ENCODE measurements around the gene GOLGA6L10. TPM values are rescaled to one million over a fixed set of nuclear protein-coding genes. Genes with fewer than 3 reads are reported as not detected.
A peak's percentile ranks its signal among the peaks of the same experiment; 100 is the strongest.
"Not testable (repeated sequence)": the region's sequence is repeated elsewhere in the genome, so short reads cannot be mapped to it uniquely, and the experiment has no call there.

The GOLGA6L10 gene
- total and polyA plus RNA-seq, 2 experiments from 2014 or later, result 0.12 to 0.24 TPM

- Histone ChIP-seq H3K27me3 (no peaks in the 10 kb centered on the region), H3K9me3 (ENCODE audit: low read depth) (no peaks in the 10 kb centered on the region), H3K27ac (no peak overlapping the region), H3K4me1 (ENCODE audit: low read depth) (peaks cover 5% of the 10 kb centered on the region), H3K36me3 (no peaks in the 10 kb centered on the region), H3K4me3 (no peak overlapping the region)
- no peak for TF ChIP-seq CTCF (IDR thresholded peaks at IDR 0.05; ENCODE audit: low read depth, low read length)
- no peak for DNase-seq (ENCODE audit: low read depth in 1 of 2, low spot score in 1 of 2)
These were observed 22.4 kb upstream of the GOLGA6L10 start for GRCh38 chr15:82371656-82372055.

- not testable (repeated sequence) for DNase-seq (ENCODE audit: low read depth in 1 of 2, low spot score in 1 of 2); H3K4me1 ChIP-seq (ENCODE audit: low read depth); H3K9me3 ChIP-seq (ENCODE audit: low read depth); H3K27me3 ChIP-seq; H3K36me3 ChIP-seq; H3K27ac ChIP-seq; H3K4me3 ChIP-seq
These were observed 18.5 kb upstream of the GOLGA6L10 start for GRCh38 chr15:82367790-82368189.

- DNase-seq (ENCODE audit: low read depth in 1 of 2, low spot score in 1 of 2); H3K36me3 ChIP-seq; H3K9me3 ChIP-seq (ENCODE audit: low read depth); H3K4me1 ChIP-seq (ENCODE audit: low read depth); H3K27ac ChIP-seq; H3K27me3 ChIP-seq; H3K4me3 ChIP-seq: not testable (repeated sequence)
- peak; percentile 7 for TF ChIP-seq CTCF (IDR thresholded peaks at IDR 0.05; ENCODE audit: low read depth, low read length)
These were observed 16.5 kb upstream of the GOLGA6L10 start for GRCh38 chr15:82365692-82366323.

- not testable (repeated sequence) for H3K27me3 ChIP-seq; H3K4me1 ChIP-seq (ENCODE audit: low read depth); DNase-seq (ENCODE audit: low read depth in 1 of 2, low spot score in 1 of 2); H3K27ac ChIP-seq; H3K9me3 ChIP-seq (ENCODE audit: low read depth); H3K36me3 ChIP-seq; H3K4me3 ChIP-seq
These were observed 15.3 kb upstream of the GOLGA6L10 start for GRCh38 chr15:82364548-82364947.

GRCh38 chr15:82362790-82363189 is 13.5 kb upstream of the GOLGA6L10 start:
- not testable (repeated sequence) for H3K9me3 ChIP-seq (ENCODE audit: low read depth); H3K27me3 ChIP-seq; H3K36me3 ChIP-seq; H3K4me1 ChIP-seq (ENCODE audit: low read depth); DNase-seq (ENCODE audit: low read depth in 1 of 2, low spot score in 1 of 2); H3K27ac ChIP-seq; H3K4me3 ChIP-seq

- not testable (repeated sequence) for H3K4me1 ChIP-seq (ENCODE audit: low read depth); H3K27me3 ChIP-seq; H3K4me3 ChIP-seq; H3K9me3 ChIP-seq (ENCODE audit: low read depth); H3K27ac ChIP-seq; DNase-seq (ENCODE audit: low read depth in 1 of 2, low spot score in 1 of 2); H3K36me3 ChIP-seq
These were observed 11.3 kb upstream of the GOLGA6L10 start for GRCh38 chr15:82360618-82361017.

GRCh38 chr15:82355055-82355454 is 5.8 kb upstream of the GOLGA6L10 start:
- not testable (repeated sequence) for H3K4me3 ChIP-seq; H3K4me1 ChIP-seq (ENCODE audit: low read depth); DNase-seq (ENCODE audit: low read depth in 1 of 2, low spot score in 1 of 2); H3K27me3 ChIP-seq; H3K9me3 ChIP-seq (ENCODE audit: low read depth); H3K36me3 ChIP-seq; H3K27ac ChIP-seq

GRCh38 chr15:82354546-82354945 is 5.3 kb upstream of the GOLGA6L10 start:
- H3K9me3 ChIP-seq (ENCODE audit: low read depth); H3K27ac ChIP-seq; DNase-seq (ENCODE audit: low read depth in 1 of 2, low spot score in 1 of 2); H3K27me3 ChIP-seq; H3K36me3 ChIP-seq; H3K4me1 ChIP-seq (ENCODE audit: low read depth); H3K4me3 ChIP-seq: not testable (repeated sequence)

- not testable (repeated sequence) for H3K27ac ChIP-seq; H3K4me3 ChIP-seq; H3K36me3 ChIP-seq; H3K27me3 ChIP-seq; H3K9me3 ChIP-seq (ENCODE audit: low read depth); DNase-seq (ENCODE audit: low read depth in 1 of 2, low spot score in 1 of 2); H3K4me1 ChIP-seq (ENCODE audit: low read depth)
These were observed 1.6 kb downstream of the GOLGA6L10 start for GRCh38 chr15:82347645-82348044.

- DNase-seq (ENCODE audit: low read depth in 1 of 2, low spot score in 1 of 2); H3K27ac ChIP-seq; H3K27me3 ChIP-seq; H3K4me1 ChIP-seq (ENCODE audit: low read depth); H3K36me3 ChIP-seq; H3K4me3 ChIP-seq; H3K9me3 ChIP-seq (ENCODE audit: low read depth): not testable (repeated sequence)
These were observed 4.1 kb downstream of the GOLGA6L10 start for GRCh38 chr15:82345176-82345575.

- not testable (repeated sequence) for H3K9me3 ChIP-seq (ENCODE audit: low read depth); H3K4me1 ChIP-seq (ENCODE audit: low read depth); H3K27me3 ChIP-seq; H3K27ac ChIP-seq; H3K4me3 ChIP-seq; DNase-seq (ENCODE audit: low read depth in 1 of 2, low spot score in 1 of 2); H3K36me3 ChIP-seq
These were observed 4.9 kb downstream of the GOLGA6L10 start for GRCh38 chr15:82344421-82344820.

GRCh38 chr15:82343851-82344250 is 5.4 kb downstream of the GOLGA6L10 start:
- H3K4me1 ChIP-seq (ENCODE audit: low read depth); H3K27me3 ChIP-seq; H3K9me3 ChIP-seq (ENCODE audit: low read depth); DNase-seq (ENCODE audit: low read depth in 1 of 2, low spot score in 1 of 2); H3K36me3 ChIP-seq; H3K27ac ChIP-seq; H3K4me3 ChIP-seq: not testable (repeated sequence)
